KMS-11 (cell line): ENCODE measurements around the gene DNAJA3.
"Not testable (repeated sequence)": the region's sequence is repeated elsewhere in the genome, so short reads cannot be mapped to it uniquely, and the experiment has no call there.

Source experiments
- H2AFZ ChIP-seq: fragments of 200-600 bp; sonication (generic); 2 replicates; pipeline ENCODE4 v1.6.1; 2016; ENCODE audit warnings: antibody characterized with exemption, mixed run types, low read depth
- H3K27ac ChIP-seq: fragments of 200-600 bp; sonication (generic); 2 replicates; pipeline ENCODE4 v1.6.1; 2016; ENCODE audit warnings: mild to moderate bottlenecking, mixed run types
- H3K27me3 ChIP-seq: fragments of 200-600 bp; sonication (generic); 2 replicates; pipeline ENCODE4 v1.6.1; 2017; ENCODE audit warnings: mild to moderate bottlenecking, low read depth, mixed run types, moderate library complexity; ENCODE audit not compliant: insufficient read depth
- H3K36me3 ChIP-seq: fragments of 200-600 bp; sonication (generic); 2 replicates; pipeline ENCODE4 v1.6.1; 2017; ENCODE audit warnings: mild to moderate bottlenecking, mixed run types; ENCODE audit not compliant: insufficient read depth
- H3K4me1 ChIP-seq: fragments of 200-600 bp; sonication (generic); 2 replicates; pipeline ENCODE4 v1.6.1; 2016; ENCODE audit warnings: mild to moderate bottlenecking, low read depth, mixed run types; ENCODE audit not compliant: poor library complexity, severe bottlenecking
- H3K4me2 ChIP-seq: fragments of 200-600 bp; sonication (generic); 2 replicates; pipeline ENCODE4 v1.7.0; 2016; ENCODE audit warnings: mild to moderate bottlenecking, mixed run types
- H3K4me3 ChIP-seq: fragments of 200-600 bp; sonication (generic); IDR thresholded peaks from 2 replicates; pipeline ENCODE4 v1.6.1; 2017; ENCODE audit warnings: low read depth, low read length, mixed read lengths; ENCODE audit not compliant: insufficient read depth
- H3K79me2 ChIP-seq: fragments of 200-600 bp; sonication (generic); 2 replicates; pipeline ENCODE4 v1.6.1; 2016; ENCODE audit warnings: low read depth, mixed run types; ENCODE audit not compliant: insufficient read depth
- H3K9ac ChIP-seq: fragments of 200-600 bp; sonication (generic); 2 replicates; pipeline ENCODE4 v1.6.1; 2016; ENCODE audit warnings: mild to moderate bottlenecking, mixed run types
- H4K20me1 ChIP-seq: fragments of 200-600 bp; sonication (generic); 2 replicates; pipeline ENCODE4 v1.6.1; 2016; ENCODE audit warnings: mild to moderate bottlenecking, mixed run types; ENCODE audit not compliant: insufficient read depth
- TF ChIP-seq, protein P1 (sequence below): fragments of 200-600 bp; sonication (generic); conservative IDR thresholded peaks from 2 replicates; pipeline ENCODE4 v1.6.1; 2017; ENCODE audit warnings: low read depth, mild to moderate bottlenecking, antibody characterized with exemption, low read length, moderate library complexity, mixed read lengths

DNAJA3 gene

DNA sequence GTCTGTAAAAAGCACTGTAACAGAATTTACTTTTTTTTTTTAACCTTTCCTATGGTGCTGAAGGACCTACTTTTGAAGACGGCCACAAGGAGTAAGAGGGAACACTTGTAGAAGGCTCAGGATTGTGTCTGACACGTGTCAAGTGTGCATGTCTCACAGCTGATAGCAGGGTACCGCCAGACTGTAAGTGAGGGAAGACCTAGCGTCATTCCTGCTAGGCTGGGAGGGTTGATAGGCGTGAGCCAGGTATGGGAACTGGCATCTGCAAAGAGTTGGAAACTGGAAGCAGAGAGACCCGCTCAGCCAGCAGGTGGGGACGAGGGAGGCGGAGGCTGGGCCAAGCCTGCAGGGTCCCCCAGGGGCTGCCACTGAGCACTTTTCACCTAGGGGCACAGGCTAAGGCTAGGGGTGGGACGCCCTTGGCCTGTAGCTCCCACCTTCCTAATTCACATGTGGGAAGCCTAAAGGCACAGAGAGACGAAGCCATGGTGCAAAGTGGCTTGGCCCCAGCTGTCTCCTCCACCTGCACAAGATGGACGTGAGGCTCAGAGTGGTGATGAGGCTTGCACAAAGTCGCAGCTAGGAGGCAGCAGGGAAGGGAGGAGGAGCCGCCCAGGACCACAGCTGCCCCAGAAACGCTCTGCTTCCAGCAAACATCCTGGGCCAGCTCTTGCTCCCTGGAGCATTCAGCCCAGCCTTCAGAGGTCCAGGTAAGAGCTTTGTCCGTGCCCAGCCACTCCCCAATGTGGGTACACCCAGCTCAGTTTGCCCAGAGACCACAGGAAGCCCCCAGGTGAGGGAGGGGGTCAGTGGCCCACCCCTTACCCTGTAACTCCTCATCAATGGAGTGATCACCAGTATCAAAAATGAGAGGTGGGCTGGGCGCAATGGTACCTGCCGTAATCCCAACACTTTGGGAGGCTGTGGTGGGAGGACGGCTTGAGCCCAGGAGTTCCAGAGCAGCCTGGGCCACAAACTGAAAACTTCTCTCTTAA lies 35.1 kb upstream of the DNAJA3 start:
- Histone ChIP-seq H3K4me1 (no peaks in the 10 kb centered on the region), H2AFZ (no peak overlapping the region), H3K27ac (no peak overlapping the region), H3K9ac (no peak overlapping the region), H3K4me3 (no peak overlapping the region), H3K27me3 (no peaks in the 10 kb centered on the region), H3K4me2 (no peak overlapping the region), H3K79me2 (no peaks in the 10 kb centered on the region), H4K20me1 (no peaks in the 10 kb centered on the region), H3K36me3 (no peaks in the 10 kb centered on the region; the same call in 1 of the 2 replicates)
- TF ChIP-seq, protein P1, sequence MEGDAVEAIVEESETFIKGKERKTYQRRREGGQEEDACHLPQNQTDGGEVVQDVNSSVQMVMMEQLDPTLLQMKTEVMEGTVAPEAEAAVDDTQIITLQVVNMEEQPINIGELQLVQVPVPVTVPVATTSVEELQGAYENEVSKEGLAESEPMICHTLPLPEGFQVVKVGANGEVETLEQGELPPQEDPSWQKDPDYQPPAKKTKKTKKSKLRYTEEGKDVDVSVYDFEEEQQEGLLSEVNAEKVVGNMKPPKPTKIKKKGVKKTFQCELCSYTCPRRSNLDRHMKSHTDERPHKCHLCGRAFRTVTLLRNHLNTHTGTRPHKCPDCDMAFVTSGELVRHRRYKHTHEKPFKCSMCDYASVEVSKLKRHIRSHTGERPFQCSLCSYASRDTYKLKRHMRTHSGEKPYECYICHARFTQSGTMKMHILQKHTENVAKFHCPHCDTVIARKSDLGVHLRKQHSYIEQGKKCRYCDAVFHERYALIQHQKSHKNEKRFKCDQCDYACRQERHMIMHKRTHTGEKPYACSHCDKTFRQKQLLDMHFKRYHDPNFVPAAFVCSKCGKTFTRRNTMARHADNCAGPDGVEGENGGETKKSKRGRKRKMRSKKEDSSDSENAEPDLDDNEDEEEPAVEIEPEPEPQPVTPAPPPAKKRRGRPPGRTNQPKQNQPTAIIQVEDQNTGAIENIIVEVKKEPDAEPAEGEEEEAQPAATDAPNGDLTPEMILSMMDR, result no peak

DNA sequence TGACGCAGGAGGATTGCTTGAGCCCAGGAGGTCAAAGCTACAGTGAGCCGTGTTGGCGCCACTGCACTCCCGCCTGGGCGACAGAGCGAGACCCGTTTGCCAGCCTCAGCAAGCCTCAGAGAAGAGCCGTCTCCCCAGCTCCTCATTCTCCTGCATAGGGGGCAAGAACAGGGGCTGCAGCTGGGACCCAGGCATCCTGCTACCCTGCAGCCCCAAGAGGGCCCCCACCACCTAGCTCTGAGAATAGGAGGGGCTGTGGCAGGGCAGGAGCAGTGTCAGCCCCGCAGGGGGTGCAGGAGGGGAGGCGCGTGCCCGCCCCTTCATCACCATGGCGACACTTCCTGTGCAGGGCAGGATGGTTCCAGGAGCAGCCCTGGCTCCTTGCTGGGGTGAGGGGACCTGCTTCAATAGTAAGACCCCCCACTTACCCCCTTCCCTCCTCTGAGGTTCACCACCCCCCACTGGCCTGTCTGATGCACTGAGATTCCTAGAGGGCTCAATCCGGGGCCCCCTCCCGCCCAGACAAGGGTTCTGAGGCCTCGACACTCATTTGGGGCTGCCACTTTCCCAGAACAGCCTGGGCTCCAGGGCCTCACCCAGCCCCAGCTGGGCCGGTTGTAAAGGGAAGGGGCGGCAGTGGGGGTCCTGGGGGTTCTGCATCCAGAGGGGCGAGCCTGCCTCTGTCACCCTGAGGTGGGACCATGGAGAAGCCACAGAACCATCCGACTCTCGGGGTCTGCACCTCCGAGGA lies 33.9 kb upstream of the DNAJA3 start:
- Histone ChIP-seq H3K4me2 (no peak overlapping the region), H3K27ac (no peak overlapping the region), H3K9ac (no peak overlapping the region), H3K79me2 (no peaks in the 10 kb centered on the region), H4K20me1 (no peaks in the 10 kb centered on the region), H3K4me3 (no peak overlapping the region), H3K36me3 (peaks cover under 1% of the 10 kb centered on the region; the same call in 1 of the 2 replicates), H3K4me1 (no peaks in the 10 kb centered on the region), H2AFZ (no peak overlapping the region), H3K27me3 (no peaks in the 10 kb centered on the region)
- TF ChIP-seq, protein P1, result no peak

DNA sequence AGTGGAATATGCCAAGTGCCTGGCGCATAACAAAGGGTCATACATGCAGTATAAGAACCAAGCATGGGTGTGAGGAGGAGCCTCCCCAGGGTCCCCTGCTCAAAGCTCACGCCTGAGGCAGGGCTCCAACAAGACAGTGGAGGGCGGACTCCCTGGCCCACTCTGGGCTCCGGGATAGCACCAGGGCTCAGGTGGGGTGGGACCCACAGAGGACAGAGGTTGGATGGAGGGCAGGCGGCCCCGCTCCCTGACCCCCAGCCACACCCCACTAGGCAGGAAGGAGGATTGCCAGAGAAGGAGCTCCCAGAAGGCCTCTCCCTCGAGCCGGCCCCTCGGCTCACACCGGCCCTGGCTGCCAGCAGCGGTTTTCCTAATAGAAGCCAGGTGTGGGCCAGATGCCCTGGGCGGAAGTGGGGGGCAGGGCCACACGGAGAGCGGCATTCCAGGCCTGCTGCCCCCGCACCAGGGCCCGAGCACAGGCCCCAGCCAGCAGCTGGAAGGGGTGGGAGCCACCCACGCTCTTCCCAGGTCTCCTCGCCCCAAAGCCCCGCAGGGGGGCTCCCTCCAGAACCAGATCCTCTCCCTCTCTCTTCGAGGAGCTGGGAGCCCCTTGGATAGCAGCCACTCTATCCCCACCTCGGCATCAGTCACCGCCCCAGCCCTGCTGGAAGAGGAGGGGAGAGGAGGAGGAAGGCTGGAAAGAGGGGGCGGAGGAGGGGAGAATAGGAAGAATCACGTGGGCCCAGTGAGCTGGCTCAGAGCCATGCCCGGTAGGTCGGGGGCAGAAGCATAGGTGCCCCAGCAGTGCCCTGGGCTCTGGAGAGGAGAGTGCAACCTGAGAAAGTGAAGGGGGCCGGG lies 33.1 kb upstream of the DNAJA3 start:
- Histone ChIP-seq H3K9ac (no peak overlapping the region), H3K4me3 (no peak overlapping the region), H3K27ac (no peak overlapping the region), H4K20me1 (no peaks in the 10 kb centered on the region), H3K79me2 (no peaks in the 10 kb centered on the region), H3K36me3 (peaks cover 7% of the 10 kb centered on the region; the same call in 1 of the 2 replicates), H3K4me1 (no peaks in the 10 kb centered on the region), H3K4me2 (no peak overlapping the region), H2AFZ (no peak overlapping the region), H3K27me3 (no peaks in the 10 kb centered on the region)
- TF ChIP-seq, protein P1, result no peak

DNA sequence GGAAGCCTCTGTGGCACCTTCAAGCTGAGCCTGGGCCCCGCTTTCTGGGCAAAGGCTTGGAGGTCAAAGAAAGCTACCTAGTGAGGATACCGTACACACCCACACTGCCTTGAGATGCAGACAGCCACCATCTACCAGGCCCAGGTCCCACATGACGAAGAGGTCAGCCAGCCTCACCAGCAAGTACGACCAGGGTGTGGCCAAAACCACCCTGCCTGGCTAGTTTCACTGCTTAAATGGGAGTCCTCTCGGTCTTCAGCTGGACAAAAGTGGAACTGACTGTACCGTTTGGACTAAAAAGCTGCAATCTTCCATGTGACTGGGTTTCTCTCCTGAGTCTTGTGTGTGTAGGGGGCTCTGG lies 32.4 kb upstream of the DNAJA3 start:
- Histone ChIP-seq H3K4me2 (no peak overlapping the region), H3K4me3 (no peak overlapping the region), H3K4me1 (no peaks in the 10 kb centered on the region), H3K27ac (no peak overlapping the region), H3K9ac (no peak overlapping the region), H3K36me3 (peaks cover 7% of the 10 kb centered on the region; the same call in 1 of the 2 replicates), H4K20me1 (no peaks in the 10 kb centered on the region), H3K27me3 (no peaks in the 10 kb centered on the region), H2AFZ (no peak overlapping the region), H3K79me2 (no peaks in the 10 kb centered on the region)
- TF ChIP-seq, protein P1, result no peak

DNA sequence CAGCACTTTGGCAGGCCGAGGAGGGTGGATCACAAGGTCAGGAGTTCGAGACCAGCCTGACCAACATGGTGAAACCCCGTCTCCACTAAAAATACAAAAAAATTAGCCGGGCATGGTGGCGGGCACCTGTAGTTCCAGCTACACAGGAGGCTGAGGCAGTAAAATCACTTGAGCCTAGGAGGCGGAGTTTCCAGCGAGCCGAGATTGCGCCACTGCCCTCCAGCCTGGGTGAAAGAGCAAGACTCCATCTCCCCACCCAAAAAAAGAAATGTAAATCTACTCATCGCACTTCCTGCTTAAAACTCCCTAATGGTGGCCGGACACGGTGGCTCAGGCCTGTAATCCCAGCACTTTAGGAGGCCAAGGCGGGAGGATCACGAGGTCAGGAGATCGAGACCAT lies 31.8 kb upstream of the DNAJA3 start:
- H4K20me1 ChIP-seq, H3K27ac ChIP-seq, H3K4me2 ChIP-seq, H2AFZ ChIP-seq, H3K4me1 ChIP-seq, H3K4me3 ChIP-seq, H3K36me3 ChIP-seq, H3K79me2 ChIP-seq, H3K9ac ChIP-seq, H3K27me3 ChIP-seq: not testable (repeated sequence)
